DMS79 treated with DMSO at 0.1 percent for 48 hours (cell line): ENCODE measurements around the gene UPP1.

Experiments used
- DNase-seq: peaks from one replicate; lab custom pipeline; 2025; lab: John Stamatoyannopoulos, UW

Gene UPP1

GRCh38 chr7:48085942-48086341 lies 3.1 kb upstream of the UPP1 start:
- DNase-seq, result no peak

GRCh38 chr7:48087349-48087748 lies 1.7 kb upstream of the UPP1 start:
- no peak for DNase-seq

GRCh38 chr7:48088559-48089045 lies 463 bp upstream of the UPP1 start:
- peak; percentile 45 for DNase-seq

GRCh38 chr7:48090095-48090805 lies 1.2 kb downstream of the UPP1 start:
- no peak for DNase-seq

- DNase-seq, result no peak
These were observed 2.7 kb downstream of the UPP1 start for GRCh38 chr7:48091506-48092433.

GRCh38 chr7:48094861-48095293 lies 5.8 kb downstream of the UPP1 start:
- no peak for DNase-seq

- DNase-seq, result no peak
These were observed 7.2 kb downstream of the UPP1 start for GRCh38 chr7:48096273-48096672.

GRCh38 chr7:48097521-48098231 lies 8.6 kb downstream of the UPP1 start:
- no peak for DNase-seq

GRCh38 chr7:48098846-48099245 lies 9.8 kb downstream of the UPP1 start:
- no peak for DNase-seq

GRCh38 chr7:48099781-48100180 lies 10.7 kb downstream of the UPP1 start:
- no peak for DNase-seq

- no peak for DNase-seq
These were observed 12.3 kb downstream of the UPP1 start for GRCh38 chr7:48101352-48101751.

GRCh38 chr7:48101968-48102367 lies 12.9 kb downstream of the UPP1 start:
- no peak for DNase-seq

- no peak for DNase-seq
These were observed 13.5 kb downstream of the UPP1 start for GRCh38 chr7:48102530-48102929.

- no peak for DNase-seq
These were observed 16.0 kb downstream of the UPP1 start for GRCh38 chr7:48105045-48105444.

- no peak for DNase-seq
These were observed 18.0 kb downstream of the UPP1 start for GRCh38 chr7:48106906-48107659.

GRCh38 chr7:48107926-48108472 lies 18.9 kb downstream of the UPP1 start:
- DNase-seq, result no peak

- no peak for DNase-seq
These were observed 20.1 kb downstream of the UPP1 start for GRCh38 chr7:48108959-48109847.

GRCh38 chr7:48109848-48110663 lies 21.0 kb downstream of the UPP1 start:
- DNase-seq, result peak; percentile 10

- no peak for DNase-seq
These were observed 21.8 kb downstream of the UPP1 start for GRCh38 chr7:48110868-48111267.
